ENCODE data around the gene ALK.

ALK gene

GRCh38 chr2:29587402-29588190 lies 333.8 kb downstream of the ALK start:
- Histone ChIP-seq H3K4me1 (ENCODE audit: insufficient read depth, low read length, severe bottlenecking) (no peaks in the 10 kb centered on the region), H4K20me1 (ENCODE audit: insufficient read depth, low read length) (no peaks in the 10 kb centered on the region), H3K9me2 (ENCODE audit: low read depth, low read length) (no peaks in the 10 kb centered on the region)

GRCh38 chr2:29586919-29587318 lies 334.5 kb downstream of the ALK start:
- Histone ChIP-seq H3F3A (ENCODE audit: insufficient read depth, low read length) (no peaks in the 10 kb centered on the region), H3K9me2 (ENCODE audit: low read depth, low read length) (no peaks in the 10 kb centered on the region), H3K4me1 (ENCODE audit: insufficient read depth, low read length, severe bottlenecking) (no peaks in the 10 kb centered on the region), H3K79me2 (ENCODE audit: insufficient read depth, low read length) (no peaks in the 10 kb centered on the region), H3K4me2 (ENCODE audit: low read length) (no peak overlapping the region), H3K27me3 (ENCODE audit: insufficient read depth, low read length) (no peaks in the 10 kb centered on the region), H3K36me3 (ENCODE audit: insufficient read depth, low read length) (no peaks in the 10 kb centered on the region), H3K4me3 (ENCODE audit: low read depth, low read length, poor library complexity, severe bottlenecking) (no peak overlapping the region), H2AFZ (ENCODE audit: low read length) (no peak overlapping the region), H3K9ac (ENCODE audit: low read length) (no peak overlapping the region), H3K9me3 (ENCODE audit: low read length) (no peaks in the 10 kb centered on the region), H3K27ac (ENCODE audit: low read depth, low read length, poor library complexity, severe bottlenecking) (no peak overlapping the region), H4K20me1 (ENCODE audit: insufficient read depth, low read length) (no peaks in the 10 kb centered on the region)
- TF ChIP-seq EZH2 (IDR thresholded peaks at IDR 0.05; ENCODE audit: borderline replicate concordance, low read length) (no peak), CTCF (IDR thresholded peaks at IDR 0.05; ENCODE audit: low read length) (no peak)

More at GRCh38 chr2:29587402-29588190, 333.8 kb downstream of the ALK start:
- Histone ChIP-seq H2AFZ (ENCODE audit: low read length) (no peak overlapping the region), H3K4me2 (ENCODE audit: low read length) (no peak overlapping the region), H3K36me3 (ENCODE audit: insufficient read depth, low read length) (no peaks in the 10 kb centered on the region), H3K4me3 (ENCODE audit: low read depth, low read length, poor library complexity, severe bottlenecking) (no peak overlapping the region), H3K27ac (ENCODE audit: low read depth, low read length, poor library complexity, severe bottlenecking) (no peak overlapping the region), H3K27me3 (ENCODE audit: insufficient read depth, low read length) (no peaks in the 10 kb centered on the region), H3K79me2 (ENCODE audit: insufficient read depth, low read length) (no peaks in the 10 kb centered on the region), H3K9ac (ENCODE audit: low read length) (no peak overlapping the region), H3F3A (ENCODE audit: insufficient read depth, low read length) (no peaks in the 10 kb centered on the region), H3K9me3 (ENCODE audit: low read length) (no peaks in the 10 kb centered on the region)
- TF ChIP-seq EZH2 (IDR thresholded peaks at IDR 0.05; ENCODE audit: borderline replicate concordance, low read length) (no peak), CTCF (IDR thresholded peaks at IDR 0.05; ENCODE audit: low read length) (no peak)

- Histone ChIP-seq H4K20me1 (ENCODE audit: insufficient read depth, low read length) (no peaks in the 10 kb centered on the region), H3K4me2 (ENCODE audit: low read length) (no peak overlapping the region), H3K4me3 (ENCODE audit: low read depth, low read length, poor library complexity, severe bottlenecking) (no peak overlapping the region), H3K9me3 (ENCODE audit: low read length) (no peaks in the 10 kb centered on the region), H3K36me3 (ENCODE audit: insufficient read depth, low read length) (no peaks in the 10 kb centered on the region), H2AFZ (ENCODE audit: low read length) (no peak overlapping the region), H3F3A (ENCODE audit: insufficient read depth, low read length) (no peaks in the 10 kb centered on the region), H3K9me2 (ENCODE audit: low read depth, low read length) (no peaks in the 10 kb centered on the region), H3K9ac (ENCODE audit: low read length) (no peak overlapping the region), H3K27me3 (ENCODE audit: insufficient read depth, low read length) (no peaks in the 10 kb centered on the region), H3K79me2 (ENCODE audit: insufficient read depth, low read length) (no peaks in the 10 kb centered on the region), H3K4me1 (ENCODE audit: insufficient read depth, low read length, severe bottlenecking) (no peaks in the 10 kb centered on the region), H3K27ac (ENCODE audit: low read depth, low read length, poor library complexity, severe bottlenecking) (no peak overlapping the region)
- no peak for TF ChIP-seq EZH2 (IDR thresholded peaks at IDR 0.05; ENCODE audit: borderline replicate concordance, low read length)
- no peak for TF ChIP-seq CTCF (IDR thresholded peaks at IDR 0.05; ENCODE audit: low read length)
Measured at GRCh38 chr2:29583548-29584156, 337.7 kb downstream of the ALK start.
